HCT116 (cell line): Measurements from ENCODE around the gene ANKRD63. TPM values are rescaled to one million over a fixed set of nuclear protein-coding genes. Genes with fewer than 3 reads are reported as not detected.

Experiments used
- ATAC-seq: fragments of 200-7000 bp; cut with Tn5 transposase; 2 replicates; pipeline ENCODE4 v1.9.1; 2020; ENCODE audit warnings: mild to moderate bottlenecking, moderate library complexity
- BruUV-seq: library from RNA; stranded (reverse); fragments of 400-500 nt; replicated peaks from 2 replicates; lab custom pipeline; 2021; lab: Mats Ljungman, UMichigan
- CTCF ChIA-PET: fragments of 300-600 bp; sonication (Branson Sonifier 250); formaldehyde crosslinking; loops from one replicate; lab custom pipeline; 2021; ENCODE audit warnings: antibody characterized with exemption; lab: Charles Lee
- POLR2A ChIA-PET: fragments of 300-600, 350-600 bp; sonication (Branson Sonifier 250); formaldehyde crosslinking; loops from one replicate; lab custom pipeline; 2021; ENCODE audit warnings: antibody characterized with exemption; lab: Charles Lee
- RAD21 ChIA-PET, 2 experiments: fragments of 300-600 bp; sonication (Branson Sonifier 250); formaldehyde crosslinking; loops; one replicate each; lab custom pipeline; 2023; ENCODE audit warnings: low total read pairs in 2 of 2; ENCODE audit not compliant: uncharacterized antibody in 2 of 2, unreplicated experiment in 2 of 2, low non-redundant PET in 1 of 2; lab: Charles Lee
- DNase-seq: peaks from one replicate; pipeline ENCODE4 v3.0.0-alpha.2; 2010; ENCODE audit warnings: low read depth, low spot score
- H2AFZ ChIP-seq: fragments of 200-600 bp; shearing (Covaris generic), sonication (generic); 2 replicates; pipeline ENCODE4 v1.6.1; 2017; ENCODE audit warnings: low read depth, mixed run types, mixed read lengths, antibody characterized with exemption, low read length; ENCODE audit not compliant: poor library complexity, severe bottlenecking
- H3K27ac ChIP-seq: 2 replicates; pipeline ENCODE4 v1.5.1; 2012; ENCODE audit warnings: low read depth, low read length
- H3K27me3 ChIP-seq: fragments of 200-600 bp; sonication (generic); 2 replicates; pipeline ENCODE4 v1.6.1; 2016; ENCODE audit warnings: mixed run types, low read length, mixed read lengths; ENCODE audit not compliant: insufficient read depth
- H3K36me3 ChIP-seq, 2 experiments: fragments of 200-500 bp in 1 of 2; fragments of 200-600 bp in 1 of 2; sonication (Bioruptor generic) in 1 of 2; sonication (generic) in 1 of 2; 2 replicates each; pipeline versions ENCODE4 v1.5.1 to v1.6.1; 2014 to 2016; ENCODE audit warnings: low read length in 2 of 2, inconsistent platforms in 1 of 2, mixed read lengths in 1 of 2, mixed run types in 1 of 2; ENCODE audit not compliant: insufficient read depth in 2 of 2, control insufficient read depth in 1 of 2
- H3K4me1 ChIP-seq, 2 experiments: fragments of 200-600 bp in 1 of 2; sonication (generic) in 1 of 2; 2 replicates each; pipeline versions ENCODE4 v1.5.1 to v1.6.1; 2012 to 2017; ENCODE audit warnings: low read length in 2 of 2, inconsistent platforms in 1 of 2, mild to moderate bottlenecking in 1 of 2, mixed read lengths in 1 of 2, mixed run types in 1 of 2, moderate library complexity in 1 of 2; ENCODE audit not compliant: insufficient read depth in 2 of 2, control insufficient read depth in 1 of 2
- H3K4me2 ChIP-seq: fragments of 200-600 bp; sonication (generic); 2 replicates; pipeline ENCODE4 v1.6.1; 2017; ENCODE audit warnings: mixed run types, low read length, mixed read lengths
- H3K4me3 ChIP-seq, 2 experiments: fragments of 200-600 bp in 1 of 2; sonication (generic) in 1 of 2; replicated peaks in 1 of 2; 2 replicates each; pipeline ENCODE4 v1.5.1; 2011 to 2016; ENCODE audit warnings: low read length in 2 of 2, control low read depth in 1 of 2, low read depth in 1 of 2, mild to moderate bottlenecking in 1 of 2, mixed read lengths in 1 of 2, mixed run types in 1 of 2
- H3K79me2 ChIP-seq: fragments of 200-600 bp; sonication (generic); 2 replicates; pipeline ENCODE4 v1.6.1; 2017; ENCODE audit warnings: mild to moderate bottlenecking, mixed run types, low read length, moderate library complexity, mixed read lengths; ENCODE audit not compliant: insufficient read depth
- H3K9ac ChIP-seq: fragments of 200-600 bp; sonication (generic); 2 replicates; pipeline ENCODE4 v1.6.1; 2016; ENCODE audit warnings: low read length, mixed read lengths
- H3K9me2 ChIP-seq: fragments of 200-600 bp; sonication (generic), shearing (Covaris generic); 2 replicates; pipeline ENCODE4 v1.6.1; 2017; ENCODE audit warnings: mixed run types, mild to moderate bottlenecking, moderate library complexity; ENCODE audit not compliant: insufficient read depth
- H3K9me3 ChIP-seq, 2 experiments: fragments of 200-500 bp in 1 of 2; fragments of 200-600 bp in 1 of 2; sonication (Bioruptor generic) in 1 of 2; sonication (generic) in 1 of 2; 2 replicates each; pipeline ENCODE4 v1.6.1; 2014 to 2017; ENCODE audit warnings: low read length in 2 of 2, mixed read lengths in 2 of 2, inconsistent platforms in 1 of 2, low read depth in 1 of 2, mild to moderate bottlenecking in 1 of 2, mixed run types in 1 of 2, moderate library complexity in 1 of 2; ENCODE audit not compliant: control insufficient read depth in 1 of 2, insufficient read depth in 1 of 2
- H4K20me1 ChIP-seq: fragments of 200-600 bp; sonication (generic), shearing (Covaris generic); 2 replicates; pipeline ENCODE4 v1.6.1; 2017; ENCODE audit warnings: mixed run types, mild to moderate bottlenecking, moderate library complexity; ENCODE audit not compliant: insufficient read depth
- ATF3 ChIP-seq: IDR thresholded peaks from 2 replicates; pipeline ENCODE4 v1.6.1; 2012
- CBX3 ChIP-seq: IDR thresholded peaks from 2 replicates; pipeline ENCODE4 v1.6.1; 2012; ENCODE audit warnings: low read depth
- CEBPB ChIP-seq: IDR thresholded peaks from 2 replicates; pipeline ENCODE4 v1.6.1; 2012; ENCODE audit warnings: low read depth
- CTCF ChIP-seq, 3 experiments: fragments of 200-600 bp in 1 of 3; sonication (generic) in 1 of 3; IDR thresholded peaks in 2 of 3; conservative IDR thresholded peaks in 1 of 3; 2 replicates each; pipeline ENCODE4 v1.5.1; 2012 to 2017; ENCODE audit warnings: low read depth in 2 of 3, low read length in 2 of 3, antibody characterized with exemption in 1 of 3, borderline replicate concordance in 1 of 3, control low read depth in 1 of 3, mild to moderate bottlenecking in 1 of 3, mixed read lengths in 1 of 3, mixed run types in 1 of 3, moderate library complexity in 1 of 3; ENCODE audit not compliant: insufficient read depth in 1 of 3
- ELF1 ChIP-seq: IDR thresholded peaks from 2 replicates; pipeline ENCODE4 v1.6.1; 2012; ENCODE audit warnings: low read depth, borderline replicate concordance
- EZH2 ChIP-seq: fragments of 200-600 bp; sonication (generic); IDR thresholded peaks from 2 replicates; pipeline ENCODE4 v1.6.1; 2017; ENCODE audit warnings: antibody characterized with exemption, mixed run types
- EZH2phosphoT487 ChIP-seq: fragments of 200-600 bp; IDR thresholded peaks from 2 replicates; pipeline ENCODE4 v1.6.1; 2018; ENCODE audit warnings: antibody characterized with exemption, borderline replicate concordance
- FOSL1 ChIP-seq: IDR thresholded peaks from 2 replicates; pipeline ENCODE4 v1.6.1; 2012; ENCODE audit warnings: low read depth
- JUND ChIP-seq: IDR thresholded peaks from 2 replicates; pipeline ENCODE4 v1.6.1; 2012
- POLR2A ChIP-seq: IDR thresholded peaks from 2 replicates; pipeline ENCODE4 v1.7.0; 2011; ENCODE audit warnings: borderline replicate concordance; ENCODE audit not compliant: insufficient read depth, insufficient read length; ENCODE audit errors: extremely low read depth
- POLR2AphosphoS5 ChIP-seq: IDR thresholded peaks from 2 replicates; pipeline ENCODE4 v1.6.1; 2011; ENCODE audit warnings: mild to moderate bottlenecking, low read depth, low read length, moderate library complexity
- REST ChIP-seq: IDR thresholded peaks from 2 replicates; pipeline ENCODE4 v1.6.1; 2012; ENCODE audit warnings: low read depth
- SIN3A ChIP-seq: IDR thresholded peaks from 2 replicates; pipeline ENCODE4 v1.6.1; 2012; ENCODE audit warnings: low read depth
- SP1 ChIP-seq: IDR thresholded peaks from 2 replicates; pipeline ENCODE4 v1.6.1; 2012; ENCODE audit warnings: low read depth
- SRF ChIP-seq: IDR thresholded peaks from 2 replicates; pipeline ENCODE4 v1.6.1; 2012; ENCODE audit warnings: low read depth
- YY1 ChIP-seq: IDR thresholded peaks from 2 replicates; pipeline ENCODE4 v1.6.1; 2011; ENCODE audit warnings: low read length, low read depth, moderate library complexity, mild to moderate bottlenecking; ENCODE audit not compliant: insufficient replicate concordance; ENCODE audit errors: extremely low read depth
- ZBTB33 ChIP-seq: IDR thresholded peaks from 2 replicates; pipeline ENCODE4 v1.6.1; 2011; ENCODE audit warnings: mild to moderate bottlenecking, low read length, moderate library complexity; ENCODE audit not compliant: insufficient replicate concordance; ENCODE audit errors: extremely low read depth
- ZFX ChIP-seq: fragments of 450-650 bp; IDR thresholded peaks from 2 replicates; pipeline ENCODE4 v1.6.1; 2017
- intact Hi-C: fragments of 100-400 bp; cut with micrococcal nuclease; formaldehyde crosslinking; loops from 2 replicates; pipeline ENCODE4 v1.10.0; 2022
- total RNA-seq: library from RNA; stranded (reverse); gene quantifications from one replicate; pipeline ENCODE4 v1.2.1, GENCODE V29; 2021; ENCODE audit not compliant: unreplicated experiment

ANKRD63 gene
- total RNA-seq, 1 experiment from 2014 or later: 0.89 TPM

GRCh38 chr15:40232625-40233070 is 50.2 kb downstream of the ANKRD63 start:
- Histone ChIP-seq H4K20me1 (no peaks in the 10 kb centered on the region), H3K36me3 (peaks cover 0 to 3% of the 10 kb centered on the region in 2 experiments; a peak in 1 of 4 replicates), H3K9me2 (no peaks in the 10 kb centered on the region), H3K9me3 (no peaks in the 10 kb centered on the region), H3K79me2 (no peaks in the 10 kb centered on the region), H3K9ac (no peak overlapping the region), H3K4me2 (no peak overlapping the region), H2AFZ (no peak overlapping the region), H3K27ac (no peak overlapping the region), H3K27me3 (no peaks in the 10 kb centered on the region), H3K4me1 (peaks cover 0 to 18% of the 10 kb centered on the region in 2 experiments; a peak in 2 of 4 replicates), H3K4me3 (no peak overlapping the region)
- intact Hi-C loops: no loop called here
- no TSS peak for BruUV-seq
- ATAC-seq (no peak), DNase-seq (no peak)
- CTCF ChIA-PET: no interaction called here
- POLR2A ChIA-PET: no interaction called here
- RAD21 ChIA-PET: no interaction called here
- TF ChIP-seq YY1: no peak
- no peak for TF ChIP-seq ATF3
- TF ChIP-seq SIN3A: no peak
- TF ChIP-seq JUND: no peak
- no peak for TF ChIP-seq REST
- TF ChIP-seq CEBPB: no peak
- no peak for TF ChIP-seq CTCF (IDR thresholded peaks at IDR 0.05 in 2 of 3, conservative IDR thresholded peaks at IDR 0.05 in 1 of 3; ENCODE audit: borderline replicate concordance in 1 of 3, insufficient read depth in 1 of 3, low read depth in 2 of 3, low read length in 2 of 3)
- TF ChIP-seq POLR2AphosphoS5: no peak
- no peak for TF ChIP-seq ZFX
- TF ChIP-seq EZH2phosphoT487: no peak
- no peak for TF ChIP-seq ELF1
- no peak for TF ChIP-seq ZBTB33
- no peak for TF ChIP-seq SRF
- no peak for TF ChIP-seq POLR2A
- no peak for TF ChIP-seq CBX3
- no peak for TF ChIP-seq EZH2
- TF ChIP-seq FOSL1: no peak
- no peak for TF ChIP-seq SP1
